Upper lobe of right lung (tissue), 1 donor: ENCODE results near the gene DDT. TPM values are rescaled to one million over a fixed set of nuclear protein-coding genes. Genes with fewer than 3 reads are reported as not detected.
"Not testable (repeated sequence)": the region's sequence is repeated elsewhere in the genome, so short reads cannot be mapped to it uniquely, and the experiment has no call there.

Experiments used
- ATAC-seq: fragments of 200-7000 bp; cut with Tn5 transposase; one replicate; pipeline ENCODE4 v1.9.1; 2020; ENCODE audit warnings: mild to moderate bottlenecking, moderate library complexity
- DNase-seq: peaks from one replicate; pipeline ENCODE4 v3.0.0-alpha.2; 2020
- H3K27ac ChIP-seq: fragments of 200-600 bp; one replicate; pipeline ENCODE4 v1.8.0; 2022
- H3K27me3 ChIP-seq: fragments of 200-600 bp; one replicate; pipeline ENCODE4 v1.8.0; 2022; ENCODE audit warnings: mild to moderate bottlenecking
- H3K36me3 ChIP-seq: fragments of 200-600 bp; one replicate; pipeline ENCODE4 v1.8.0; 2022
- H3K4me1 ChIP-seq: fragments of 200-600 bp; one replicate; pipeline ENCODE4 v1.8.0; 2022
- H3K4me3 ChIP-seq: fragments of 200-600 bp; one replicate; pipeline ENCODE4 v1.8.0; 2022; ENCODE audit warnings: mild to moderate bottlenecking
- H3K9me3 ChIP-seq: fragments of 200-600 bp; one replicate; pipeline ENCODE4 v1.8.0; 2022
- CTCF ChIP-seq: fragments of 200-600 bp; IDR thresholded peaks from one replicate; pipeline ENCODE4 v1.8.0; 2022; ENCODE audit warnings: antibody characterized with exemption
- intact Hi-C: fragments of 100-400 bp; cut with DNase I; formaldehyde crosslinking; loops from one replicate; pipeline ENCODE4 v1.11.0; 2022
- total RNA-seq: library from RNA; stranded (reverse); fragmentation: NEBNext Ultra II Directional; extraction: Animal tissue kit (Norgen Biotek cat#: 25700); gene quantifications from one replicate; pipeline ENCODE4 v1.2.1, GENCODE V29; 2021
- donor health status: DM: no; HTN: yes; CAD: no; lungs with severe emphysema.

The DDT gene
- total RNA-seq, 1 donor from 2014 or later, result 88.7 TPM

- ATAC-seq (no peak), DNase-seq (peak; percentile 39)
- H3K9me3 ChIP-seq, result no peaks in the 10 kb centered on the region
- no peaks in the 10 kb centered on the region for H3K4me1 ChIP-seq
- no peak for TF ChIP-seq CTCF
- H3K27me3 ChIP-seq, result no peaks in the 10 kb centered on the region
- H3K4me3 ChIP-seq, result no peak overlapping the region
- no peak overlapping the region for H3K27ac ChIP-seq
- peaks cover 28% of the 10 kb centered on the region for H3K36me3 ChIP-seq
- intact Hi-C loops, result no loop called here
Measured at GRCh38 chr22:23969071-23969470, 5.2 kb downstream of the DDT start.

DNA sequence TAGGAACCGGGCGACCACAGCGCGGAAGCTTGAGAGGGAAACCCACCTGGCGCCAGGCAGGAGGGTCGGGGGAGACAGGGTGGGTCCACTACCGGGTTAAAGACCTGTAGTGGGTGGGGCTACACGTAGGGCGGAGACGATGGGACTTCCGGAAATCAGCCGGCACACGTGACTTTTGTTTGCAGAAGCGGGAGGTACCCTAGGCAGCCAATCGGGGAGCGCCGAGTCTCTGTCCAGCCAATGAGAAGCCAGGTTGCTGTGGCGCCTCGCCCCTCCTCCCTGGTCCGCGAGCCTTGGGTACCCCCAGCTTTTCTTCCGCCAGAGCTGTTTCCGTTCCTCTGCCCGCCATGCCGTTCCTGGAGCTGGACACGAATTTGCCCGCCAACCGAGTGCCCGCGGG, 7.7 kb downstream of the DDT start, which contains the start of gene DDTL:
Gene DDTL, plus strand, starts transcription at position 321 of the 400 bp plus-strand sequence. Its CDS starts 27 bp downstream, at position 348.
- H3K27me3 ChIP-seq, DNase-seq, H3K4me3 ChIP-seq, H3K27ac ChIP-seq, intact Hi-C loops, H3K4me1 ChIP-seq, H3K9me3 ChIP-seq: not testable (repeated sequence)
- peak; percentile 98 for ATAC-seq
- peaks cover 24% of the 10 kb centered on the region for H3K36me3 ChIP-seq

DNA sequence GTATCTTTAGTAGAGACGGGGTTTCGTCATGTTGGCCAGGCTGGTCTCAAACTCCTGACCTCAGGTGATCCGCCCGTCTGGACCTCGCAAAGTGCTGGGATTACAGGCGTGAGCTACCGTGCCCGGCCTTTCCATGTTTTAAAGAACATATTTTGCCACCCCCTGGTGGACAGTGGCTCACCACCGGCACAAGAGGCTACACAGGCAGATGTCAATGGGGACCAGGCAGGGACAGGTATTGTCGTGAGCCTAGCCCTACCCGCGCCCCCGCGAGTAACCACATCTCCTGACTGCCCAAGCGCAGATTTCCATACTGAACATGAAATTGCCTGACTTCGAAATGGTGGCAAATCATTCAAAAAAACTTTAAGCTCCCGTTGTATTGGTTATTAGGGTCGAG, 8.1 kb downstream of the DDT start:
- ATAC-seq, result peak; percentile 46
- H3K9me3 ChIP-seq, intact Hi-C loops: not testable (repeated sequence)

GRCh38 chr22:23961084-23961771, 13.0 kb downstream of the DDT start, which contains the start of gene GSTT2B:
GSTT2B (minus strand) TSS chr22:23961195; CDS start chr22:23961131, 64 bp downstream.
- not testable (repeated sequence) for H3K4me3 ChIP-seq

More for the DNA sequence above, 8.1 kb downstream of the DDT start:
- H3K27ac ChIP-seq, DNase-seq, H3K4me1 ChIP-seq, H3K4me3 ChIP-seq, H3K27me3 ChIP-seq: not testable (repeated sequence)
- H3K36me3 ChIP-seq, result peaks cover 19% of the 10 kb centered on the region

GRCh38 chr22:23956301-23956900, 17.8 kb downstream of the DDT start:
- H3K4me3 ChIP-seq, DNase-seq, H3K27me3 ChIP-seq, H3K4me1 ChIP-seq, intact Hi-C loops, H3K9me3 ChIP-seq, H3K36me3 ChIP-seq, H3K27ac ChIP-seq: not testable (repeated sequence)
- peak; percentile 82 for TF ChIP-seq CTCF
- ATAC-seq, result peak; percentile 79

More at GRCh38 chr22:23961084-23961771, 13.0 kb downstream of the DDT start, which contains the start of gene GSTT2B:
- peak; percentile 94 for ATAC-seq
- H3K9me3 ChIP-seq, H3K27me3 ChIP-seq, H3K27ac ChIP-seq, H3K36me3 ChIP-seq, DNase-seq, H3K4me1 ChIP-seq, intact Hi-C loops: not testable (repeated sequence)

- ATAC-seq, H3K36me3 ChIP-seq, H3K4me1 ChIP-seq, H3K27ac ChIP-seq, H3K27me3 ChIP-seq, H3K4me3 ChIP-seq, H3K9me3 ChIP-seq, DNase-seq, intact Hi-C loops: not testable (repeated sequence)
Measured at GRCh38 chr22:23955886-23956285, 18.4 kb downstream of the DDT start.

DNA sequence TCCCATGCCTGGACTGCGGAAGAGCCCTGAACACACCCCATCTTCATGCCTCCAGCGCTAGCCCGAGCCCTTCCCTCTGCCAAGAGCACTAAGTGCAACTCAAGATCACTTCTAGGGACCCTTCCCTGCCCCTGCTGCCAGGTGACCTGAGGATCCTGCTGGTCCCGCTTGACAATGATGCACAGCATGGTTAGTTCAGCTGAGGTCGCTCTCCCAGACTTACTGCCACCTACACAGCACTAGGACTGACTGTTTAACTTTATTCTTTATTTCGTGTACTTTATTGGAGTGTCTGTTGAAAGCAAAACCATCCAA, 19.3 kb downstream of the DDT start:
- DNase-seq, H3K36me3 ChIP-seq, H3K4me3 ChIP-seq, intact Hi-C loops, H3K9me3 ChIP-seq, H3K27me3 ChIP-seq, H3K4me1 ChIP-seq, H3K27ac ChIP-seq, ATAC-seq: not testable (repeated sequence)

DNA sequence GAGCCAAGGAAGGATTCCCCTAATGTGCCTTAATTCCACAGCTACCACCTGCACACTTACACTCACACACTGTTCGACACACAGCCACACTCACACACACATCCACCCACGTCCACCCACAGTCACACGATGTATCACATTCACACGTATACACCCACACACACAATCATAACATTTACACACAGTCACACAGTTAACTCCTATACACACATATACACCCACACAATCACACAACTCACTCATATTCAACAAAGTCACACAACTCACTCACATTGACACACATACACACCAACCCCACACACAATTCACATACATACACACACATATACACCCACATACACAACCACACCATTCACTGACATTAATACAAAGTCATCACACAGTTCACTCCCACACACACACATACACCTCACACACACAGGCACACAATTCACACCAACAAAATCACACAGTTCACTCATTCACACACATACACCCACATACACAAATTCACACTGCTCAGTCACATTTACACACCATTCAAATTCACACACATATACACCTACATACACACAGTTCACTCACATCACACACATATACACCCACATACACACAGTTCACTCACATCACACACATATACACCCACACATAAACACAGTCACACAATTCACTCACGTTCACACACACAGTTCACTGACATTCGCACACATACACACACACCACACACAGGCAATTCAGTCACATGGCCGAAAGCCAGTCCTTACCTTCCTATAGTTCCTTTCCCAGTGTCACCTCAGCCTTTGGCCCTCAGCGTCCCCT, 19.8 kb downstream of the DDT start:
- ATAC-seq, H3K4me1 ChIP-seq, intact Hi-C loops, H3K4me3 ChIP-seq, DNase-seq, H3K27me3 ChIP-seq, H3K27ac ChIP-seq, H3K36me3 ChIP-seq, H3K9me3 ChIP-seq: not testable (repeated sequence)

DNA sequence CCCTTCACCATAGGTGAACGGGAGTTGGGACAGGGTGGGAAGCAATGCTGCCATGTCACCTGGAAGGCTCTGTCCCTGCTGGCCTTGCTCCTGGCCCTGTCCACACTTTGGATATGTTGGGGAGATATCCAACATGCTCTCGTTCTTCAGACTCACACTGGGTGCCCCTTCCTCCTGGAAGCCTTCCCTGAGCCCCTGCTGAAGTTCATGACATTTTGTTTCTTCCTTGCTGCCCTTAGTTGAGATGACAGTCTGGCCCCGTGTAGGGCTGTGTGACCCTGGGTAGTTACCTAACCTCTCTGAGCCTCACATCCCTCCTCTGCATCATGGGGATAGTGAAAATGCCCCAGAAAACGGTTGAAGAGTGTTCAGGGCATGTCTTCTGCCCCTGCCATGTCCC, 20.8 kb downstream of the DDT start:
- H3K36me3 ChIP-seq, ATAC-seq, H3K4me1 ChIP-seq, H3K4me3 ChIP-seq, DNase-seq, H3K9me3 ChIP-seq, H3K27me3 ChIP-seq, intact Hi-C loops, H3K27ac ChIP-seq: not testable (repeated sequence)

- H3K27ac ChIP-seq, H3K9me3 ChIP-seq, intact Hi-C loops, H3K4me3 ChIP-seq, H3K4me1 ChIP-seq, DNase-seq, H3K27me3 ChIP-seq, ATAC-seq, H3K36me3 ChIP-seq: not testable (repeated sequence)
Measured at GRCh38 chr22:23952794-23953405, 21.3 kb downstream of the DDT start.

DNA sequence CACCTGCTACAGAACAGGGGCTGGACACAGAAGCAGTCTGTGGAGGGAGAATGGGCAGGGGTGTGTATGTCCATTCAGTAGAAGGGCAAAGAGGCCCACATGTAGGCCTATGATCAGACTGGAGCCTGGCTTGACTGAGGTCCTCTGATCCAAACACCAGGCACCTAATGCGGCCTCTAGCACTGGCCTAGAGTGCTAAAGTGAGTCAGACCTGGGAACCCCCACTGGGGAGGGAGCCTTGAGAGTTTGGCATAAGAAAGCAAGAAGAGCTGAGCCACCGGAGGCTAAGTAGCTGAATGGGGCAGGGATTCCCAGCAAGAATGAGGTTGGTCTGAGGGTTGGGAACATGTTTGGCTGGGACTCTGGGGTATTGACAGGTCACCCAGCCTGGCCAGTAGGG, 22.9 kb downstream of the DDT start:
- H3K4me3 ChIP-seq, DNase-seq, H3K27ac ChIP-seq, H3K27me3 ChIP-seq, H3K36me3 ChIP-seq, intact Hi-C loops, H3K4me1 ChIP-seq, H3K9me3 ChIP-seq: not testable (repeated sequence)
- ATAC-seq, result peak; percentile 39
